Fibroblast of lung (primary cell): ENCODE results near the gene OXT. TPM values are rescaled to one million over a fixed set of nuclear protein-coding genes. Genes with fewer than 3 reads are reported as not detected.

Experiments
- DNase-seq, 2 donors: peaks; one replicate each; pipeline versions ENCODE4 v3.0.0 to v3.0.0-alpha.2; 2010; ENCODE audit warnings: low read depth in 2 of 2
- H2AFZ ChIP-seq: 2 replicates; pipeline ENCODE4 v1.5.1; 2012; ENCODE audit warnings: low read length, control low read depth, inconsistent platforms
- H3K27ac ChIP-seq: 2 replicates; pipeline ENCODE4 v1.5.1; 2011; ENCODE audit warnings: low read length, control low read depth; ENCODE audit not compliant: insufficient read depth
- H3K27me3 ChIP-seq: 2 replicates; pipeline ENCODE4 v1.5.1; 2011; ENCODE audit warnings: mild to moderate bottlenecking, low read length; ENCODE audit not compliant: control insufficient read depth, insufficient read depth
- H3K36me3 ChIP-seq: 2 replicates; pipeline ENCODE4 v1.5.1; 2011; ENCODE audit warnings: low read length; ENCODE audit not compliant: control insufficient read depth, insufficient read depth
- H3K4me1 ChIP-seq: 2 replicates; pipeline ENCODE4 v1.5.1; 2011; ENCODE audit warnings: low read length; ENCODE audit not compliant: control insufficient read depth, insufficient read depth; ENCODE audit errors: extremely low read depth
- H3K4me2 ChIP-seq: 2 replicates; pipeline ENCODE4 v1.5.1; 2011; ENCODE audit warnings: low read length, control low read depth; ENCODE audit not compliant: insufficient read depth; ENCODE audit errors: extremely low read depth
- H3K4me3 ChIP-seq, 4 experiments: fragments of 200-600 bp in 1 of 4; sonication (generic) in 1 of 4; replicated peaks in 1 of 4; 2 replicates each; pipeline ENCODE4 v1.5.1; 2011 to 2016; ENCODE audit warnings: low read length in 4 of 4, low read depth in 3 of 4, mild to moderate bottlenecking in 3 of 4, control low read depth in 2 of 4, inconsistent platforms in 1 of 4, mixed read lengths in 1 of 4; ENCODE audit not compliant: insufficient read depth in 1 of 4; ENCODE audit errors: control extremely low read depth in 1 of 4
- H3K79me2 ChIP-seq: 2 replicates; pipeline ENCODE4 v1.5.1; 2012; ENCODE audit warnings: mild to moderate bottlenecking, low read length, inconsistent platforms; ENCODE audit not compliant: control insufficient read depth, insufficient read depth
- H3K9ac ChIP-seq: 2 replicates; pipeline ENCODE4 v1.5.1; 2011; ENCODE audit warnings: mild to moderate bottlenecking, low read length, control low read depth; ENCODE audit not compliant: insufficient read depth
- H3K9me3 ChIP-seq: 2 replicates; pipeline ENCODE4 v1.5.1; 2012; ENCODE audit warnings: low read depth, low read length; ENCODE audit not compliant: control insufficient read depth, insufficient read depth
- H4K20me1 ChIP-seq: 2 replicates; pipeline ENCODE4 v1.5.1; 2011; ENCODE audit warnings: low read length; ENCODE audit not compliant: control insufficient read depth, insufficient read depth; ENCODE audit errors: extremely low read depth
- EZH2 ChIP-seq: IDR thresholded peaks from 2 replicates; pipeline ENCODE4 v1.5.1; 2012; ENCODE audit warnings: low read length, control low read depth, mild to moderate bottlenecking; ENCODE audit errors: missing control alignments
- polyA plus RNA-seq, 2 donors: library from polyadenylated mRNA; depleted of rRNA in 1 of 2; stranded (reverse) in 1 of 2; unstranded in 1 of 2; fragments of >200 nt; gene quantifications; 2 replicates each; pipeline ENCODE4 v1.2.1, GENCODE V29; 2011 to 2012; ENCODE audit warnings: missing spikeins in 1 of 2
- total RNA-seq: library from RNA; depleted of rRNA; stranded (reverse); fragments of >200 nt; gene quantifications from 2 replicates; pipeline ENCODE4 v1.2.1, GENCODE V29; 2014
- TF ChIP-seq, protein P1 (sequence below), 2 donors: IDR thresholded peaks in 1 of 2; conservative IDR thresholded peaks in 1 of 2; 1 replicate in 1 of 2; 2 replicates in 1 of 2; pipeline ENCODE4 v1.5.1; 2011 to 2012; ENCODE audit warnings: low read length in 2 of 2, control low read depth in 1 of 2, inconsistent platforms in 1 of 2, low read depth in 1 of 2, mild to moderate bottlenecking in 1 of 2

Gene OXT
- total and polyA plus RNA-seq, 2 donors (not counting 1 experiment from before 2014, with no cell fraction given), result not detected

DNA sequence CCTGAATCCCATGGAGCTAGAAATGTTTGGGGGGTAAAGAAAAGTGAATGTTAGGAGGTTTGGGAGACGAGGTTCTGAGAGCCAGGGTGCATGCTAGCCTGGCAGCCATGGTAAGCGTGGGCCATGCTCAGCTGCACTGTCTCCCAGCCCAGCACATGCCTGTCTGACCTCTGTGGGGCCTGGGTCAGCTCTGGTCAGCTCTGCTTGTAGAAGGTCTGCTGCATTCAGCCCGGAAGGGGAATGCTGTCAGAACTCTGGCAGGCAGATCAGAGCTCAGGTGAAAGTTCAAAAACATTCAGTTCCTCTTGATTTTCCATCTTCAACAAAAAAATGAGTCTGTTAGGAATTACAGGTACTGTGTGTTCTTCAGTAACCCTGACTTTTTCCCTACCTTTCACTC lies 33.8 kb upstream of the OXT start:
- TF ChIP-seq EZH2, result no peak
- TF ChIP-seq, protein P1, sequence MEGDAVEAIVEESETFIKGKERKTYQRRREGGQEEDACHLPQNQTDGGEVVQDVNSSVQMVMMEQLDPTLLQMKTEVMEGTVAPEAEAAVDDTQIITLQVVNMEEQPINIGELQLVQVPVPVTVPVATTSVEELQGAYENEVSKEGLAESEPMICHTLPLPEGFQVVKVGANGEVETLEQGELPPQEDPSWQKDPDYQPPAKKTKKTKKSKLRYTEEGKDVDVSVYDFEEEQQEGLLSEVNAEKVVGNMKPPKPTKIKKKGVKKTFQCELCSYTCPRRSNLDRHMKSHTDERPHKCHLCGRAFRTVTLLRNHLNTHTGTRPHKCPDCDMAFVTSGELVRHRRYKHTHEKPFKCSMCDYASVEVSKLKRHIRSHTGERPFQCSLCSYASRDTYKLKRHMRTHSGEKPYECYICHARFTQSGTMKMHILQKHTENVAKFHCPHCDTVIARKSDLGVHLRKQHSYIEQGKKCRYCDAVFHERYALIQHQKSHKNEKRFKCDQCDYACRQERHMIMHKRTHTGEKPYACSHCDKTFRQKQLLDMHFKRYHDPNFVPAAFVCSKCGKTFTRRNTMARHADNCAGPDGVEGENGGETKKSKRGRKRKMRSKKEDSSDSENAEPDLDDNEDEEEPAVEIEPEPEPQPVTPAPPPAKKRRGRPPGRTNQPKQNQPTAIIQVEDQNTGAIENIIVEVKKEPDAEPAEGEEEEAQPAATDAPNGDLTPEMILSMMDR (conservative IDR thresholded peaks at IDR 0.05 in 1 of 2, IDR thresholded peaks at IDR 0.05 in 1 of 2; ENCODE audit: low read depth in 1 of 2, low read length in 2 of 2), result no peak
- no peak for DNase-seq
- no peaks in the 10 kb centered on the region for H3K27me3 ChIP-seq
- H3K27ac ChIP-seq, result no peak overlapping the region
- no peaks in the 10 kb centered on the region for H3K79me2 ChIP-seq
- H3K36me3 ChIP-seq, result peaks cover 23% of the 10 kb centered on the region
- H3K4me3 ChIP-seq, result no peak overlapping the region
- no peak overlapping the region for H2AFZ ChIP-seq
- no peak overlapping the region for H3K4me2 ChIP-seq
- H4K20me1 ChIP-seq, result no peaks in the 10 kb centered on the region
- no peak overlapping the region for H3K9ac ChIP-seq
- H3K9me3 ChIP-seq, result no peaks in the 10 kb centered on the region
- H3K4me1 ChIP-seq, result peaks cover 8% of the 10 kb centered on the region

DNA sequence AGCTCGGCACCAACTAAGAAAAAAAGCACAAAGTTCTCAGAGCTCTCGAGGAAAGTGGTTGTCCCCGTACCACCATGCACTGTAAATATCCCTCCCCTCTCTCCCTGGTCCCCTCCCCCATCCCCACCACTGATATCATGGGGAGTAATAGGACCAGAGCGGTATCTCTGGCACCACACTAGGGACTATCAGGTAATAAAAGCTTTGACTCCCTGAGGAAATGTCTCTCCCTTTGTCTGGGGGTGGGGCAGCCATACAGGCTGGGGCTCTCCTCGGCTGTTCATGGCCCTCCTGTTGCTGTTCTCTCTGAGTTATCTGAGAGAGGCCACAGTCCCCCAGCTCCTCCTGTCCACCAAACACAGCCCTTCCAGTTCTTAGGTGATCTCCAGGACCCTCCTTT lies 33.0 kb upstream of the OXT start:
- H3K9me3 ChIP-seq, result no peaks in the 10 kb centered on the region
- no peak overlapping the region for H3K4me3 ChIP-seq
- DNase-seq, result no peak
- no peak overlapping the region for H3K4me2 ChIP-seq
- H3K9ac ChIP-seq, result no peak overlapping the region
- H3K4me1 ChIP-seq, result peaks cover 8% of the 10 kb centered on the region
- TF ChIP-seq EZH2, result no peak
- TF ChIP-seq, protein P1 (conservative IDR thresholded peaks at IDR 0.05 in 1 of 2, IDR thresholded peaks at IDR 0.05 in 1 of 2; ENCODE audit: low read depth in 1 of 2, low read length in 2 of 2), result no peak
- no peak overlapping the region for H2AFZ ChIP-seq
- H3K79me2 ChIP-seq, result no peaks in the 10 kb centered on the region
- H3K27ac ChIP-seq, result no peak overlapping the region
- peaks cover 23% of the 10 kb centered on the region for H3K36me3 ChIP-seq
- no peaks in the 10 kb centered on the region for H4K20me1 ChIP-seq
- no peaks in the 10 kb centered on the region for H3K27me3 ChIP-seq

DNA sequence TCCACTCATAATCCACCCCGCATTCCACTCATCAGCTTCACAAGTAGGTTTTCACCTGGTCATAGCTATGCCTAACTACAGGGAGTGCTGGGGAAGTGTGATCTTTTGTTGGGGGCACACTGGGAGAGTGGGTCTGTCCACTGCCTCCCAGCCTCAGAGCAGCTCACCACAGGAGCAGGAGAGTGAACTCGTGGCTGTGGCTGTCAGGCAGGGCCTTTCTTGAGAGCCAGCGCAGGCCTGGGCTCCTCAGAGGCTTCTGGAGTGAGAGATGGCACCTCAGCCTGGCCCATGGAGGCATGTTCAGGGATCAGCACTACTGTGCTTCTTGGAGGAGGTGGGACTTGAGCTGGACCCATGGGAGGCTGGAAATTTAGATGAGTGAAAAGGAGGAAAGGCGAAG lies 32.0 kb upstream of the OXT start:
- Histone ChIP-seq H3K79me2 (no peaks in the 10 kb centered on the region), H3K27me3 (no peaks in the 10 kb centered on the region), H3K4me2 (no peak overlapping the region), H2AFZ (no peak overlapping the region), H3K9me3 (no peaks in the 10 kb centered on the region), H3K4me3 (no peak overlapping the region), H3K36me3 (peaks cover 23% of the 10 kb centered on the region), H3K27ac (no peak overlapping the region), H3K9ac (no peak overlapping the region), H3K4me1 (peaks cover 8% of the 10 kb centered on the region), H4K20me1 (no peaks in the 10 kb centered on the region)
- no peak for DNase-seq
- no peak for TF ChIP-seq EZH2
- TF ChIP-seq, protein P1 (conservative IDR thresholded peaks at IDR 0.05 in 1 of 2, IDR thresholded peaks at IDR 0.05 in 1 of 2; ENCODE audit: low read depth in 1 of 2, low read length in 2 of 2), result no peak
